ENCODE data around the gene TFPI.

DNA sequence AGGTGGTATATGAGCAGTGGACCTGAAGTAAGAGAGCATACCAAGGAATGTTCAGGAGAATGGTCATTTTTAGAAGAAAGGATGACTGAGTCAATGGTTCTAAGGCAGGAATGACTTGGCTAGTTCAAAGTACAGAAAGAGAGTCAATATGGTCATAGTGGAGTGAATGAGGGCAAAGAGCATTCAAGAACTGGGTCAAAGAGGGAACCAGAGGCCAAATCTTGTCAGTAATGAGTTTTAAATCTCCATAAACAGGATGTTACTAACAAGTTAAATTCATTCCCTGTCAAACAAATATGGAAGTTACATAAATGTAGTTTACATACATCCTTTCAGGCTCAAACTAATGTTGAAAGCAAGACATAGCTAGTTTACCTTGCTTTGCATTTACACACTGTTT is 122.3 kb downstream of the TFPI start:
- no peak for TF ChIP-seq CTCF (IDR thresholded peaks at IDR 0.05; ENCODE audit: borderline replicate concordance, extremely low read depth, low read length, poor library complexity, severe bottlenecking)
- TF ChIP-seq EZH2 (IDR thresholded peaks at IDR 0.05; ENCODE audit: borderline replicate concordance, low read depth, low read length, severe bottlenecking) = no peak

All from DND-41 (cell line).